Panc1 (cell line): ENCODE measurements around the gene NPNT.

Experiments used
- TF ChIP-seq, protein P1 (sequence below): fragments of 450-650 bp; IDR thresholded peaks from 2 replicates; pipeline ENCODE4 v1.5.1; 2017; ENCODE audit warnings: mild to moderate bottlenecking
- TF ChIP-seq, protein P2 (sequence below), 2 experiments: IDR thresholded peaks; 2 replicates each; pipeline ENCODE4 v1.6.1; 2011 to 2012; ENCODE audit warnings: low read depth in 2 of 2, control low read depth in 1 of 2, low read length in 1 of 2, mild to moderate bottlenecking in 1 of 2, moderate library complexity in 1 of 2; ENCODE audit not compliant: insufficient read depth in 1 of 2

GRCh38 chr4:105963461-105964400 is 68.5 kb downstream of the NPNT start:
- TF ChIP-seq, protein P1, sequence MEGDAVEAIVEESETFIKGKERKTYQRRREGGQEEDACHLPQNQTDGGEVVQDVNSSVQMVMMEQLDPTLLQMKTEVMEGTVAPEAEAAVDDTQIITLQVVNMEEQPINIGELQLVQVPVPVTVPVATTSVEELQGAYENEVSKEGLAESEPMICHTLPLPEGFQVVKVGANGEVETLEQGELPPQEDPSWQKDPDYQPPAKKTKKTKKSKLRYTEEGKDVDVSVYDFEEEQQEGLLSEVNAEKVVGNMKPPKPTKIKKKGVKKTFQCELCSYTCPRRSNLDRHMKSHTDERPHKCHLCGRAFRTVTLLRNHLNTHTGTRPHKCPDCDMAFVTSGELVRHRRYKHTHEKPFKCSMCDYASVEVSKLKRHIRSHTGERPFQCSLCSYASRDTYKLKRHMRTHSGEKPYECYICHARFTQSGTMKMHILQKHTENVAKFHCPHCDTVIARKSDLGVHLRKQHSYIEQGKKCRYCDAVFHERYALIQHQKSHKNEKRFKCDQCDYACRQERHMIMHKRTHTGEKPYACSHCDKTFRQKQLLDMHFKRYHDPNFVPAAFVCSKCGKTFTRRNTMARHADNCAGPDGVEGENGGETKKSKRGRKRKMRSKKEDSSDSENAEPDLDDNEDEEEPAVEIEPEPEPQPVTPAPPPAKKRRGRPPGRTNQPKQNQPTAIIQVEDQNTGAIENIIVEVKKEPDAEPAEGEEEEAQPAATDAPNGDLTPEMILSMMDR = no peak
- TF ChIP-seq, protein P2, sequence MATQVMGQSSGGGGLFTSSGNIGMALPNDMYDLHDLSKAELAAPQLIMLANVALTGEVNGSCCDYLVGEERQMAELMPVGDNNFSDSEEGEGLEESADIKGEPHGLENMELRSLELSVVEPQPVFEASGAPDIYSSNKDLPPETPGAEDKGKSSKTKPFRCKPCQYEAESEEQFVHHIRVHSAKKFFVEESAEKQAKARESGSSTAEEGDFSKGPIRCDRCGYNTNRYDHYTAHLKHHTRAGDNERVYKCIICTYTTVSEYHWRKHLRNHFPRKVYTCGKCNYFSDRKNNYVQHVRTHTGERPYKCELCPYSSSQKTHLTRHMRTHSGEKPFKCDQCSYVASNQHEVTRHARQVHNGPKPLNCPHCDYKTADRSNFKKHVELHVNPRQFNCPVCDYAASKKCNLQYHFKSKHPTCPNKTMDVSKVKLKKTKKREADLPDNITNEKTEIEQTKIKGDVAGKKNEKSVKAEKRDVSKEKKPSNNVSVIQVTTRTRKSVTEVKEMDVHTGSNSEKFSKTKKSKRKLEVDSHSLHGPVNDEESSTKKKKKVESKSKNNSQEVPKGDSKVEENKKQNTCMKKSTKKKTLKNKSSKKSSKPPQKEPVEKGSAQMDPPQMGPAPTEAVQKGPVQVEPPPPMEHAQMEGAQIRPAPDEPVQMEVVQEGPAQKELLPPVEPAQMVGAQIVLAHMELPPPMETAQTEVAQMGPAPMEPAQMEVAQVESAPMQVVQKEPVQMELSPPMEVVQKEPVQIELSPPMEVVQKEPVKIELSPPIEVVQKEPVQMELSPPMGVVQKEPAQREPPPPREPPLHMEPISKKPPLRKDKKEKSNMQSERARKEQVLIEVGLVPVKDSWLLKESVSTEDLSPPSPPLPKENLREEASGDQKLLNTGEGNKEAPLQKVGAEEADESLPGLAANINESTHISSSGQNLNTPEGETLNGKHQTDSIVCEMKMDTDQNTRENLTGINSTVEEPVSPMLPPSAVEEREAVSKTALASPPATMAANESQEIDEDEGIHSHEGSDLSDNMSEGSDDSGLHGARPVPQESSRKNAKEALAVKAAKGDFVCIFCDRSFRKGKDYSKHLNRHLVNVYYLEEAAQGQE (IDR thresholded peaks at IDR 0.05; ENCODE audit: insufficient read depth in 1 of 2, low read depth in 2 of 2, low read length in 1 of 2) = no peak
